HEK293 (cell line): ENCODE measurements around the gene SPON1.
"Not testable (repeated sequence)": the region's sequence is repeated elsewhere in the genome, so short reads cannot be mapped to it uniquely, and the experiment has no call there.

Source experiments
- CTCF ChIA-PET: fragments of 350-600 bp; formaldehyde crosslinking; extraction: SDS; loops from one replicate; lab custom pipeline; 2021; ENCODE audit warnings: antibody characterized with exemption; lab: Yijun Ruan, JAX
- POLR2A ChIA-PET: fragments of 300-600 bp; formaldehyde crosslinking; extraction: SDS; loops from one replicate; lab custom pipeline; 2020; ENCODE audit warnings: antibody characterized with exemption, inconsistent platforms; lab: Yijun Ruan, JAX
- H3K27ac ChIP-seq: fragments of 200-500 bp; sonication (Bioruptor generic); 2 replicates; pipeline ENCODE4 v1.5.1; 2014; ENCODE audit warnings: low read depth, low read length, control low read depth, inconsistent platforms; ENCODE audit errors: extremely low read depth
- H3K36me3 ChIP-seq, 2 experiments: fragments of 200-500 bp in 1 of 2; sonication (Bioruptor generic) in 1 of 2; 1 replicate in 1 of 2; 2 replicates in 1 of 2; pipeline ENCODE4 v1.5.1; 2014 to 2017; ENCODE audit warnings: inconsistent platforms in 2 of 2, low read length in 2 of 2; ENCODE audit not compliant: control insufficient read depth in 2 of 2, insufficient read depth in 1 of 2
- H3K4me1 ChIP-seq: fragments of 200-500 bp; sonication (Bioruptor generic); 2 replicates; pipeline ENCODE4 v1.5.1; 2014; ENCODE audit warnings: mild to moderate bottlenecking, low read length, inconsistent platforms; ENCODE audit not compliant: control insufficient read depth, insufficient read depth
- H3K4me3 ChIP-seq: 2 replicates; pipeline ENCODE4 v1.5.1; 2011; ENCODE audit warnings: low read depth, mild to moderate bottlenecking, control low read depth, low read length, moderate library complexity
- H3K9me3 ChIP-seq: fragments of 200-500 bp; sonication (Bioruptor generic); 2 replicates; pipeline ENCODE4 v1.5.1; 2014; ENCODE audit warnings: low read depth, low read length, inconsistent platforms; ENCODE audit not compliant: control insufficient read depth, insufficient read depth
- BCL11B ChIP-seq: fragments of 450-650 bp; formaldehyde crosslinking; IDR thresholded peaks from 2 replicates; pipeline ENCODE4 v1.5.1; 2016; ENCODE audit warnings: low read depth, missing biosample characterization, missing genetic modification characterization
- GLIS1 ChIP-seq: fragments of 450-650 bp; formaldehyde crosslinking; IDR thresholded peaks from 2 replicates; pipeline ENCODE4 v1.5.1; 2016; ENCODE audit warnings: missing biosample characterization, missing genetic modification characterization
- KLF8 ChIP-seq: fragments of 450-650 bp; formaldehyde crosslinking; IDR thresholded peaks from 2 replicates; pipeline ENCODE4 v1.5.1; 2016; ENCODE audit warnings: missing biosample characterization, missing genetic modification characterization
- OSR2 ChIP-seq: fragments of 450-650 bp; formaldehyde crosslinking; IDR thresholded peaks from 2 replicates; pipeline ENCODE4 v1.5.1; 2016; ENCODE audit warnings: missing biosample characterization, missing genetic modification characterization
- ZNF140 ChIP-seq: fragments of 450-650 bp; formaldehyde crosslinking; IDR thresholded peaks from 2 replicates; pipeline ENCODE4 v1.5.1; 2016; ENCODE audit warnings: missing biosample characterization, missing genetic modification characterization
- ZNF175 ChIP-seq: fragments of 450-650 bp; formaldehyde crosslinking; IDR thresholded peaks from 2 replicates; pipeline ENCODE4 v1.5.1; 2016; ENCODE audit warnings: missing biosample characterization, missing genetic modification characterization
- ZNF324 ChIP-seq: fragments of 450-650 bp; formaldehyde crosslinking; IDR thresholded peaks from 2 replicates; pipeline ENCODE4 v1.5.1; 2016; ENCODE audit warnings: missing biosample characterization, missing genetic modification characterization
- ZNF623 ChIP-seq: fragments of 450-650 bp; formaldehyde crosslinking; IDR thresholded peaks from 2 replicates; pipeline ENCODE4 v1.5.1; 2016; ENCODE audit warnings: missing biosample characterization, missing genetic modification characterization
- ZNF677 ChIP-seq: fragments of 450-650 bp; IDR thresholded peaks from 2 replicates; pipeline ENCODE4 v1.5.0; 2018; ENCODE audit warnings: missing biosample characterization, mild to moderate bottlenecking, missing genetic modification characterization, moderate library complexity
- ZSCAN4 ChIP-seq: fragments of 450-650 bp; formaldehyde crosslinking; IDR thresholded peaks from 2 replicates; pipeline ENCODE4 v1.5.1; 2017; ENCODE audit warnings: missing biosample characterization, missing genetic modification characterization
- TF ChIP-seq, protein P1 (sequence below): fragments of 450-650 bp; formaldehyde crosslinking; IDR thresholded peaks from 2 replicates; pipeline ENCODE4 v1.5.1; 2016; ENCODE audit warnings: missing biosample characterization, missing genetic modification characterization
- TF ChIP-seq, protein P2 (sequence below): fragments of 450-650 bp; formaldehyde crosslinking; IDR thresholded peaks from 2 replicates; pipeline ENCODE4 v1.5.1; 2016; ENCODE audit warnings: missing biosample characterization, missing genetic modification characterization

SPON1 gene

DNA sequence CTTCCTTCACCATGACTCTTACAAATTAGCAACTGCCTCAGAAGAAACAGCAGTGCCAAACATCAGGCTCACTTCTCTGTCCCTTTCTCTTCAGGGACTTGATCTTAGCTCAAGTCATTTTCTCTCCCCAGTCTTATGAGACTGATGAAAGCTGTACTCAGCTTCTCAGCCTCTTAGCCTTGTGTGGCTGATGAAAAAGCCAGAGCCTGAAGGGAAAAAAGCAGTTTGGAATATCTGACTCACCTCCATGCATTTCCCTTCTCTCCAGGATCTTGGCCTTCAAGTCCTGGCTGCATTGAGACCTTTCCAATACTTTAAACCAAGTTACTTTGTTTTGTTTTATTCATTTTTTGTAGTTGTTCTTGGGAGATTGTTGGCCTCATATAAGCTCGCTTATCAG lies 195.9 kb downstream of the SPON1 start (continued):
- no peak for TF ChIP-seq ZSCAN4
- TF ChIP-seq ZNF175 (tag by site-specific recombination) = no peak
- no peak for TF ChIP-seq KLF8
- no peak for TF ChIP-seq GLIS1 (tag by site-specific recombination)

DNA sequence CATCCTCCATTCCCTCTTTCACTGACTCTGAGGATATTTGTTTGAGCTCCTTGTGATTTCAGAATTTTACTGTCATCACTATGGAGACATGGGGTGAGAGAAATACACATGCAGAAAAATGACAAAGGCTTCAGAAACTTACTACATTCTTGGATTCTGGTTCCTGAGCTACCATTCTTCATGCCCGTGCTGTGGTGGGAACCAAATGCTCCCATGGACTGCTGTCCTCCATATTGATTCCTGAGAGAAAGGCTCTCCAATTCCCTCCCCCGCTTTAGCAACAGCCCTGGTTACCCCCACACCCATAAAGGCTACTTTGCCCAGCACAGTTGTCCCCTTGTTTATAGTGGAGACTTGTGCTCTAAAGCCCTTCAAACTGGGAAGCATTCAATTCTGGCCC lies 201.1 kb downstream of the SPON1 start:
- H3K4me3 ChIP-seq = no peak overlapping the region
- no peaks in the 10 kb centered on the region for H3K36me3 ChIP-seq
- POLR2A ChIA-PET = interaction anchor here (0.6 kb wide), 1 partner anchor 841 kb away, joined by 3 read pairs; no protein-coding TSS in a partner anchor
- H3K9me3 ChIP-seq = no peaks in the 10 kb centered on the region
- no peak overlapping the region for H3K27ac ChIP-seq
- TF ChIP-seq, protein P1, sequence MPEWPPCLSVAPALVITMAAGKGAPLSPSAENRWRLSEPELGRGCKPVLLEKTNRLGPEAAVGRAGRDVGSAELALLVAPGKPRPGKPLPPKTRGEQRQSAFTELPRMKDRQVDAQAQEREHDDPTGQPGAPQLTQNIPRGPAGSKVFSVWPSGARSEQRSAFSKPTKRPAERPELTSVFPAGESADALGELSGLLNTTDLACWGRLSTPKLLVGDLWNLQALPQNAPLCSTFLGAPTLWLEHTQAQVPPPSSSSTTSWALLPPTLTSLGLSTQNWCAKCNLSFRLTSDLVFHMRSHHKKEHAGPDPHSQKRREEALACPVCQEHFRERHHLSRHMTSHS (tag by site-specific recombination) = no peak
- TF ChIP-seq, all 188 proteins: peak for 0
- no peaks in the 10 kb centered on the region for H3K4me1 ChIP-seq
- CTCF ChIA-PET = interaction anchor here (0.5 to 1.2 kb wide), 2 partner anchors 329 to 391 kb away, joined by 4 read pairs; no protein-coding TSS in a partner anchor

DNA sequence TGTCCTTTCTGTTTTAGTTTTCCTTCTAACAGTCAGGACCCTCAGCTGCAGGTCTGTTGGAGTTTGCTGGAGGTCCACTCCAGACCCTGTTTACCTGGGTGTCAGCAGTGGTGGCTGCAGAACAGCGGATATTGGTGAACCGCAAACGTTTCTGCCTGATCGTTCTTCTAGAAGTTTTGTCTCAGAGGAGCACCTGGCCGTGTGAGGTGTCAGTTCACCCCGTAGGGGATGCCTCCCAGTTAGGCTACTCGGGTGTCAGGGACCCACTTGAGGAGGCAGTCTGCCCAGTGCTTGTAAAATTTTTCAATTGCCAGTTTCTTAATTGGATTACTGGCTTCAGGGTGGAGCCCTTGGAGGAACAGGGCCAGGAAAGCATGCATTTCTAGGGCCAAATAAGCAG lies 211.2 kb downstream of the SPON1 start:
- H3K36me3 ChIP-seq, CTCF ChIA-PET, POLR2A ChIA-PET, H3K4me3 ChIP-seq, H3K9me3 ChIP-seq, H3K27ac ChIP-seq, H3K4me1 ChIP-seq: not testable (repeated sequence)

DNA sequence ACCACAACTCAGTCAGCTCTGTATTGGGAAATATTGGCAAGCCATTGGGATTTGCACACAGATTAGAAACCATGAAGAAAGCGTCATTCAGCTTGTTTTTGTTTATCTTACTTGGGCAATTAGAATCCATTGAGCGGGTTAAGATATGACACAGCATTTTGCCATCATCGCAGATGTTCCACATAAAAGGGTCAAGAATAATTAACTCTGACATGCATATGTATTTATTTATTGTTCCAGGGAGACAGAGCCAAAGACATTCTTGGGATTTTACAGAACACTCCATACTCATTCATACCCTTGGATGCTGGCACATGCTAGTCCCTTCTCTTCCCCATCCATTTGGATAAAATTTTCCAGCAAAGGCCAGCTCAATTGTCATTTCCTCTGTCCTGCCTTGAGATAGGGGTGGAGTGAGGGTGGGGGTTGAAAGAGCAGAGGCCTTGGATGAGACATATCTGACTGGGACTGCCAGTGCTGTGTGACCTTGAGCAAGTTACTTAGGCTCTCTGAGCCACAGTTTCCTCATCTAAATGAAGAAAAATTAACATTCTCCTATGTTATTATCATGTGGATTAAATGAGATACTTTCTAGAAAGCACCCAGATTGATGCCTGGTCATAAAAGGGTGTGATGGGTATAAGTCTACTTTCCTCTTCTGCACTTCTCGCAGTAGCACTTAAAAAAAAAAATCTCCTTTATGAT lies 216.7 kb downstream of the SPON1 start:
- no peak overlapping the region for H3K27ac ChIP-seq
- no peaks in the 10 kb centered on the region for H3K36me3 ChIP-seq
- no peaks in the 10 kb centered on the region for H3K9me3 ChIP-seq
- CTCF ChIA-PET = interaction anchor here (0.6 kb wide), 1 partner anchor 90 kb away, joined by 4 read pairs; no protein-coding TSS in a partner anchor
- H3K4me3 ChIP-seq = no peak overlapping the region
- TF ChIP-seq, protein P2, sequence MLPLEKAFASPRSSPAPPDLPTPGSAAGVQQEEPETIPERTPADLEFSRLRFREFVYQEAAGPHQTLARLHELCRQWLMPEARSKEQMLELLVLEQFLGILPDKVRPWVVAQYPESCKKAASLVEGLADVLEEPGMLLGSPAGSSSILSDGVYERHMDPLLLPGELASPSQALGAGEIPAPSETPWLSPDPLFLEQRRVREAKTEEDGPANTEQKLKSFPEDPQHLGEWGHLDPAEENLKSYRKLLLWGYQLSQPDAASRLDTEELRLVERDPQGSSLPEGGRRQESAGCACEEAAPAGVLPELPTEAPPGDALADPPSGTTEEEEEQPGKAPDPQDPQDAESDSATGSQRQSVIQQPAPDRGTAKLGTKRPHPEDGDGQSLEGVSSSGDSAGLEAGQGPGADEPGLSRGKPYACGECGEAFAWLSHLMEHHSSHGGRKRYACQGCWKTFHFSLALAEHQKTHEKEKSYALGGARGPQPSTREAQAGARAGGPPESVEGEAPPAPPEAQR = no peak
- TF ChIP-seq OSR2 (tag by site-specific recombination) = no peak
- POLR2A ChIA-PET = no interaction called here
- no peaks in the 10 kb centered on the region for H3K4me1 ChIP-seq

DNA sequence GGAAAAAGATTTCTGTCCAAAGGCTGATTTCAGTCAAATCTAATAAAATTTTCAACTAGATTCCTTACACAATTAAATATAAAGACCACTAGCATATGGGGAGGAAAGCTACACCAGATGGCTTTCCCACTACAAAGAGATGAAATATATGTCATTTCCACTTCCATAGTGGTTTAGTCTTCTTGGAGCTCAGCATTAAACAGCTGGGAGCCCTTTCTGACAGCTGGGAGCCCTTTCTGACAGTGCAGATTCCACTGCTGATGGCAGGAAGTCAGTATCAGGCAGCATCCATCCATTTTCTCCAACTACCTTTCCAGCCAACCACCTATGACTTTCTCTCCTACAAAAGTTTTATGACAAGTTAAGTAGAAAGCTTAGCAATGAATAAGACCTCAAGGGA lies 218.6 kb downstream of the SPON1 start:
- no peak for TF ChIP-seq ZNF140 (tag by site-specific recombination)
- TF ChIP-seq ZNF677 (tag by site-specific recombination) = no peak
- no peak for TF ChIP-seq BCL11B (tag by site-specific recombination)
- TF ChIP-seq ZNF623 (tag by site-specific recombination) = no peak
- no peak for TF ChIP-seq ZNF324 (tag by site-specific recombination)
- POLR2A ChIA-PET = no interaction called here
- CTCF ChIA-PET = interaction anchor here (0.6 kb wide), 1 partner anchor 911 kb away, joined by 4 read pairs; no protein-coding TSS in a partner anchor

More for the DNA sequence above, 218.6 kb downstream of the SPON1 start:
- Histone ChIP-seq H3K9me3 (no peaks in the 10 kb centered on the region), H3K36me3 (no peaks in the 10 kb centered on the region), H3K27ac (no peak overlapping the region), H3K4me1 (no peaks in the 10 kb centered on the region), H3K4me3 (no peak overlapping the region)
